Suprapubic skin (tissue), 4 donors: ENCODE data around the gene MAGI3.

Source experiments
- EP300 ChIP-seq: sonication (generic); formaldehyde crosslinking; IDR thresholded peaks from one replicate; pipeline ENCODE4 v1.6.1; 2017; ENCODE audit warnings: antibody characterized with exemption
- POLR2A ChIP-seq, 2 donors: fragments of 450-650 bp; IDR thresholded peaks; one replicate each; pipeline ENCODE4 v1.6.1; 2017; ENCODE audit warnings: antibody characterized with exemption in 2 of 2, mild to moderate bottlenecking in 2 of 2, moderate library complexity in 2 of 2
- POLR2AphosphoS5 ChIP-seq, 3 donors: sonication (generic); formaldehyde crosslinking; IDR thresholded peaks; one replicate each; pipeline ENCODE4 v1.6.1; 2017; ENCODE audit warnings: antibody characterized with exemption in 3 of 3
- TF ChIP-seq, protein P1 (sequence below), 2 donors: fragments of 200-600 bp in 1 of 2; fragments of 450-650 bp in 1 of 2; sonication (generic) in 1 of 2; IDR thresholded peaks; one replicate each; pipeline ENCODE4 v1.5.1; 2016 to 2019; ENCODE audit warnings: antibody characterized with exemption in 2 of 2, mild to moderate bottlenecking in 1 of 2, moderate library complexity in 1 of 2

DNA sequence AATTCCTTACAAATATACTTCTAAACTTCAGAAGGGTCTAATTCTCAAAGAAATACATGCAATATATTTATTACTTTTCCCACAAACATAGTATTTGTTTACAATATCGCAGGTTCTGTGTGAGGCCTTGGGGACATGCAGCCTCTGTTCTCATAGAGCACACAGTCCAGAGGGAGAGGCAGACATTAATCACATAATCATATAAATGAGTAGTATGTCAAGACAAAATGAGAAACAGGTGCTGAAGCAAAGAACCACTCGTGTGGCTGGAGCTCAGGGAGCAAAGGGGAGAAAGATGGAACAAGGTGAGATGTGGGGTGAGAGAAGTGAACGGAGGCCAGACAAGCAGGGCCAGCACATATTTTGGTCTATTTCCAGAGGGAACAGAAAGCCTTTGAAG lies 26.4 kb upstream of the MAGI3 start:
- TF ChIP-seq, protein P1, sequence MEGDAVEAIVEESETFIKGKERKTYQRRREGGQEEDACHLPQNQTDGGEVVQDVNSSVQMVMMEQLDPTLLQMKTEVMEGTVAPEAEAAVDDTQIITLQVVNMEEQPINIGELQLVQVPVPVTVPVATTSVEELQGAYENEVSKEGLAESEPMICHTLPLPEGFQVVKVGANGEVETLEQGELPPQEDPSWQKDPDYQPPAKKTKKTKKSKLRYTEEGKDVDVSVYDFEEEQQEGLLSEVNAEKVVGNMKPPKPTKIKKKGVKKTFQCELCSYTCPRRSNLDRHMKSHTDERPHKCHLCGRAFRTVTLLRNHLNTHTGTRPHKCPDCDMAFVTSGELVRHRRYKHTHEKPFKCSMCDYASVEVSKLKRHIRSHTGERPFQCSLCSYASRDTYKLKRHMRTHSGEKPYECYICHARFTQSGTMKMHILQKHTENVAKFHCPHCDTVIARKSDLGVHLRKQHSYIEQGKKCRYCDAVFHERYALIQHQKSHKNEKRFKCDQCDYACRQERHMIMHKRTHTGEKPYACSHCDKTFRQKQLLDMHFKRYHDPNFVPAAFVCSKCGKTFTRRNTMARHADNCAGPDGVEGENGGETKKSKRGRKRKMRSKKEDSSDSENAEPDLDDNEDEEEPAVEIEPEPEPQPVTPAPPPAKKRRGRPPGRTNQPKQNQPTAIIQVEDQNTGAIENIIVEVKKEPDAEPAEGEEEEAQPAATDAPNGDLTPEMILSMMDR (IDR thresholded peaks at IDR 0.05): no peak
- TF ChIP-seq POLR2A (IDR thresholded peaks at IDR 0.05) (no peak), POLR2AphosphoS5 (IDR thresholded peaks at IDR 0.05) (no peak), EP300 (no peak)
